ENCODE data around the gene RIBC2. TPM values are rescaled to one million over a fixed set of nuclear protein-coding genes. Genes with fewer than 3 reads are reported as not detected.
"Not testable (repeated sequence)": the region's sequence is repeated elsewhere in the genome, so short reads cannot be mapped to it uniquely, and the experiment has no call there.

The RIBC2 gene
- total and polyA plus RNA-seq, 10 of the 15 experiments (the other 5 are each of a cell fraction or from before 2014, with no cell fraction given), result 0.10 TPM; not detected in 9

GRCh38 chr22:45435544-45436139, 22.1 kb downstream of the RIBC2 start (continued):
- TF ChIP-seq YY1 (IDR thresholded peaks at IDR 0.05; ENCODE audit: low read depth, low read length) (peak; percentile 68; the same call in 1 of the 2 replicates), EED (IDR thresholded peaks at IDR 0.05; ENCODE audit: low read depth) (no peak), E4F1 (IDR thresholded peaks at IDR 0.05; ENCODE audit: borderline replicate concordance, partially characterized antibody) (no peak), JUNB (IDR thresholded peaks at IDR 0.05) (no peak), RAD21 (IDR thresholded peaks at IDR 0.05; ENCODE audit: insufficient read depth, low read depth, low read length) (peak; percentile 76), IKZF1 (conservative IDR thresholded peaks at IDR 0.05) (peak; percentile 30; the same call in 1 of the 2 replicates)

- DNase-seq (ENCODE audit: low read depth, low spot score); intact Hi-C loops (cut with micrococcal nuclease; ENCODE audit: unreplicated experiment); ATAC-seq; H3K79me2 ChIP-seq (ENCODE audit: control insufficient read depth, insufficient read depth, low read length); H4K20me1 ChIP-seq (ENCODE audit: control insufficient read depth, insufficient read depth); BruUV-seq (replicated peaks); H3K4me2 ChIP-seq (ENCODE audit: control insufficient read depth, insufficient read depth); H3K4me1 ChIP-seq (ENCODE audit: control insufficient read depth, insufficient read depth, low read length); H3K36me3 ChIP-seq (ENCODE audit: control insufficient read depth in 2 of 2, insufficient read depth in 2 of 2, low read length in 1 of 2); H3K27ac ChIP-seq (ENCODE audit: control insufficient read depth, insufficient read depth); H2AFZ ChIP-seq (ENCODE audit: control insufficient read depth, low read depth, low read length); H3K9me3 ChIP-seq (replicated peaks; ENCODE audit: control insufficient read depth, insufficient read depth, low read length); POLR2A ChIA-PET; SMC1A ChIA-PET (ENCODE audit: uncharacterized antibody, unreplicated experiment); FAIRE-seq; H3K4me3 ChIP-seq; in situ Hi-C loops (cut with MboI); H3K27me3 ChIP-seq (replicated peaks in 1 of 2; ENCODE audit: control insufficient read depth in 2 of 2, insufficient read depth in 2 of 2, low read length in 1 of 2); H3K9ac ChIP-seq (ENCODE audit: control insufficient read depth, insufficient read depth, low read length): not testable (repeated sequence)
- WGBS (ENCODE audit: insufficient coverage, insufficient replicate concordance, low lambda C conversion rate, missing lambda C conversion rate), result 75% methylated on average over 26 of the region's 34 CpGs
- CTCF ChIA-PET, result interaction anchor here (0.6 to 2.8 kb wide), 7 partner anchors 30 to 188 kb away, joined by 3 to 9 read pairs (median 4); no protein-coding TSS in a partner anchor
- RAD21 ChIA-PET (ENCODE audit: unreplicated experiment), result interaction anchor here (1.4 to 1.5 kb wide), 2 partner anchors 167 to 174 kb away, joined by 4 to 5 read pairs; no protein-coding TSS in a partner anchor
Measured at GRCh38 chr22:45436871-45437517, 23.5 kb downstream of the RIBC2 start.
